Adrenal gland (tissue), 12 donors: ENCODE data around the gene CDH19. TPM values are rescaled to one million over a fixed set of nuclear protein-coding genes. Genes with fewer than 3 reads are reported as not detected.

Experiments
- DNase-seq, 7 donors: peaks; one replicate each; pipeline ENCODE4 v3.0.0-alpha.2; 2019 to 2020
- H3K27ac ChIP-seq, 5 donors: fragments of 200-600 bp; sonication (generic) in 4 of 5; 1 replicate in 3 of 5; 2 replicates in 2 of 5; pipeline versions ENCODE4 v1.5.1 to v1.8.0; 2016 to 2020; ENCODE audit warnings: mild to moderate bottlenecking in 1 of 5
- H3K27me3 ChIP-seq: fragments of 200-600 bp; 2 replicates; pipeline ENCODE4 v1.8.0; 2021
- H3K36me3 ChIP-seq, 2 donors: fragments of 200-600 bp; replicated peaks in 1 of 2; 1 replicate in 1 of 2; 2 replicates in 1 of 2; pipeline versions ENCODE4 v1.5.1 to v1.8.0; 2018 to 2022
- H3K4me1 ChIP-seq, 2 donors: fragments of 200-600 bp; replicated peaks in 1 of 2; 1 replicate in 1 of 2; 2 replicates in 1 of 2; pipeline versions ENCODE4 v1.5.1 to v1.8.0; 2018 to 2021
- H3K4me3 ChIP-seq, 4 donors: fragments of 200-600 bp; sonication (generic) in 3 of 4; one replicate each; pipeline ENCODE4 v1.5.1; 2016 to 2018
- H3K9me3 ChIP-seq, 3 donors: fragments of 200-600 bp; sonication (generic) in 1 of 3; replicated peaks in 1 of 3; 1 replicate in 2 of 3; 2 replicates in 1 of 3; pipeline versions ENCODE4 v1.5.1 to v1.8.0; 2016 to 2021
- POLR2A ChIP-seq, 2 donors: fragments of 450-650 bp; IDR thresholded peaks; one replicate each; pipeline ENCODE4 v1.6.1; 2017; ENCODE audit warnings: antibody characterized with exemption in 2 of 2, mild to moderate bottlenecking in 2 of 2, moderate library complexity in 1 of 2
- WGBS, 4 donors: extraction: QIAGEN DNeasy Blood & Tissue Kit in 2 of 4; methylation state at CpG; one replicate each; pipeline versions ENCODE4 v1.1.5 to v1.1.7; 2013 to 2017; 5-methylcytosine and 5-hydroxymethylcytosine counted together
- intact Hi-C, 2 donors: fragments of 100-400 bp; cut with DNase I; formaldehyde crosslinking; loops; one replicate each; pipeline versions ENCODE4 v1.14.1 to v1.15.0; 2022 to 2023
- polyA plus RNA-seq, 3 donors: library from polyadenylated mRNA; stranded (reverse); fragments of 200-250 nt in 2 of 3; fragments of 350-450 nt in 1 of 3; fragmentation: Illumina TruSeq in 1 of 3; extraction: RNeasy Lipid Tissue Mini Kit (QIAGEN cat#74804) in 1 of 3; gene quantifications; one replicate each; pipeline ENCODE4 v1.2.3, GENCODE V29; 2013 to 2014
- total RNA-seq, 9 donors: library from RNA; depleted of rRNA in 4 of 9; stranded (reverse); fragments of >200 nt in 4 of 9; fragments of 120-200 nt in 1 of 9; fragmentation: NEBNext Ultra II Directional in 1 of 9; extraction: Animal tissue kit (Norgen Biotek cat#: 25700) in 1 of 9; gene quantifications; one replicate each; pipeline versions ENCODE4 v1.1.0 to v1.2.4, GENCODE V29; 2013 to 2023
- TF ChIP-seq, protein P1 (sequence below), 6 experiments: fragments of 450-650 bp in 4 of 6; fragments of 200-600 bp in 2 of 6; sonication (generic) in 1 of 6; IDR thresholded peaks; 1 replicate in 5 of 6; 2 replicates in 1 of 6; pipeline versions ENCODE4 v1.5.1 to v1.8.0; 2016 to 2021; ENCODE audit warnings: antibody characterized with exemption in 6 of 6, mild to moderate bottlenecking in 2 of 6, moderate library complexity in 1 of 6
- donor health status: healthy with polysubstance abuse.
- donor health status: Bipolar disorder and iron deficiency.
- donor health status: DM: yes; HTN: yes; CAD: no.
- donor health status: DM: no; HTN: no; CAD: no.
- donor health status: DM: no; HTN: no; CAD: no.
- donor health status: DM: yes; HTN: yes; CAD: no.

The CDH19 gene
- total and polyA plus RNA-seq, 12 donors: 0.42 to 7.4 (median 5.3) TPM

DNA sequence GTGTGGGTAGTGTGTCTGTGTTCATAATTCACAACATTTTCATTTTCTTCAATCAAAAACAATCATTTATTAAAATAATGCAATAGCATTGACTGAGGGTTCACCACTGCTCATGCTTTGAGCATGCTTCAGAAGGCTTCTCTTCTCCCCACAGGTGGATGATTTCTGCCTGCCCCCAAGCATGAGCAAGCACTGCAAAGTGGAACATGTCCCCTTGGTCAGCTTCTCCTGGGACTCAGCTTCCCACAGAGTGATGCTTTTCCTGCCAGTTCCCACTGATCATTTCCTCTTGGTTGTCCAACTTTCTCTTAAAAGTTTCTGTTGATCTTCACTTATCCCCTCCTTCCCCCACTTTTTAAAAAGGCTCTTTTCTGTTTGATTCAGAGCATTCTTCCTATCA lies 31.5 kb upstream of the CDH19 start:
- Histone ChIP-seq H3K4me3 (no peak overlapping the region), H3K27ac (no peak overlapping the region), H3K27me3 (no peaks in the 10 kb centered on the region), H3K9me3 (no peaks in the 10 kb centered on the region), H3K36me3 (no peaks in the 10 kb centered on the region), H3K4me1 (no peaks in the 10 kb centered on the region)
- no peak for DNase-seq
- TF ChIP-seq, protein P1, sequence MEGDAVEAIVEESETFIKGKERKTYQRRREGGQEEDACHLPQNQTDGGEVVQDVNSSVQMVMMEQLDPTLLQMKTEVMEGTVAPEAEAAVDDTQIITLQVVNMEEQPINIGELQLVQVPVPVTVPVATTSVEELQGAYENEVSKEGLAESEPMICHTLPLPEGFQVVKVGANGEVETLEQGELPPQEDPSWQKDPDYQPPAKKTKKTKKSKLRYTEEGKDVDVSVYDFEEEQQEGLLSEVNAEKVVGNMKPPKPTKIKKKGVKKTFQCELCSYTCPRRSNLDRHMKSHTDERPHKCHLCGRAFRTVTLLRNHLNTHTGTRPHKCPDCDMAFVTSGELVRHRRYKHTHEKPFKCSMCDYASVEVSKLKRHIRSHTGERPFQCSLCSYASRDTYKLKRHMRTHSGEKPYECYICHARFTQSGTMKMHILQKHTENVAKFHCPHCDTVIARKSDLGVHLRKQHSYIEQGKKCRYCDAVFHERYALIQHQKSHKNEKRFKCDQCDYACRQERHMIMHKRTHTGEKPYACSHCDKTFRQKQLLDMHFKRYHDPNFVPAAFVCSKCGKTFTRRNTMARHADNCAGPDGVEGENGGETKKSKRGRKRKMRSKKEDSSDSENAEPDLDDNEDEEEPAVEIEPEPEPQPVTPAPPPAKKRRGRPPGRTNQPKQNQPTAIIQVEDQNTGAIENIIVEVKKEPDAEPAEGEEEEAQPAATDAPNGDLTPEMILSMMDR (IDR thresholded peaks at IDR 0.05): no peak
- no peak for TF ChIP-seq POLR2A (IDR thresholded peaks at IDR 0.05)
- intact Hi-C loops: no loop called here

DNA sequence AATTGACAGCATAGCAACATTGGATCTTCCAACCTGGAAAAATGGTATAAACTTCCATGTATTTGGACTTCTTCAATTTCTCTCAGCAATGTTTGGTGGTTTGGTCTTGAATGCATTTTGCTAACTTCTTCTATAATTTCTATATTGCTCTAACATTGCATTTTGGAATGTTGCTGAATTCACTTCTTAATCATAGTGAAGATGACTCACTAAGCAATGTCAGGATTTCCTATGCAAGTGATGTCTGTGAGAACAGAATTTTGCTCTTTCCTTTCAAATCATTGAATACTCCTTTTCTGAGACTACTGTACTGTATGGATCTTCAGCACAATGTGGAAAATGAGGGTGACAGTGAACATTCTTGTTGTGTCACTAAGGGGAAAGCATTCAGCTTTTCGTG lies 28.9 kb upstream of the CDH19 start:
- Histone ChIP-seq H3K4me1 (no peaks in the 10 kb centered on the region), H3K4me3 (no peak overlapping the region), H3K27ac (no peak overlapping the region), H3K36me3 (no peaks in the 10 kb centered on the region), H3K9me3 (no peaks in the 10 kb centered on the region), H3K27me3 (no peaks in the 10 kb centered on the region)
- no peak for DNase-seq
- TF ChIP-seq, protein P1 (IDR thresholded peaks at IDR 0.05): no peak
- WGBS, 4 donors: 83 to 90% (median 89%) methylated on average over 1 of the region's 1 CpG
- intact Hi-C loops: no loop called here

DNA sequence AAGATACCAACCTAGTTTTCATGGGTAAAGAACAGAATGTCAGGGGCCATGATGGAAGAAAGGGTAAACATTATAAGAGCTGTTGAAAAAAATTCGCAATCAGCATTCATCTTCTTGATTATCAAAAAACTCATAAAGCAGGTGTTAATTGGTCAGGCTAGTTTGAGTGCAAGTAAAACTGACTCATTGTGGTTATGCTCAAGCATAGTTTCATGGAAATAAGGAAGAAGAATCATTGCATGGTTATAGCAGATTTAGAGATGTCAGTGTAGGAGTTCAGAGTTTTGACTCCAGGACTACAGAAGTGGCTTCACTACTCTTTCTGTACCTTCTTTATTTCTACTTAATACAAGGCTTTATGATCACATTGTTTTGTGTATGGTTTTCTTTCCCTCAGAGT lies 26.9 kb upstream of the CDH19 start:
- Histone ChIP-seq H3K27me3 (no peaks in the 10 kb centered on the region), H3K27ac (no peak overlapping the region), H3K4me1 (no peaks in the 10 kb centered on the region), H3K4me3 (no peak overlapping the region), H3K36me3 (no peaks in the 10 kb centered on the region), H3K9me3 (no peaks in the 10 kb centered on the region)
- 59 to 92% (median 62%) methylated on average over 1 of the region's 1 CpG for WGBS, 4 donors
- no peak for DNase-seq
- intact Hi-C loops: no loop called here
- TF ChIP-seq, protein P1 (IDR thresholded peaks at IDR 0.05): no peak
- no peak for TF ChIP-seq POLR2A (IDR thresholded peaks at IDR 0.05)

DNA sequence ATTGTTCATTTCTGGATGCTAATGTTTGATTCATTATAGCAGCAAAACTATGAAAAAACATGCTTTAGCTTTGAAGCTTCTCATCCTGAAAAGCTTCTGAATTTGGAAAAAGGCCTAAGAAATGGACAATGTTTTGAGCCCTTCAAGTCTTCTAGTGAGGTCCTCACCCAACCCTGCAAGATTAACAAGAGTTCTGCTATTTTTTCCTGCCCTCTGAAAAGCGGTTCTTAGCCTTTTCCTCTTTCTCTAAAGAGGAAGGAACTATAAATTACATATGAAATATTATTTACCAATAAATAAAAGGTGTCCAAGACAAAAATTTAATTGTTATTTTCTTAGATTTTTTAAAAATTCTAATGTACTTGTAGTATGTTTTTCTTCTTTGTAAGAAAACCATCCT lies 19.9 kb upstream of the CDH19 start:
- TF ChIP-seq POLR2A (IDR thresholded peaks at IDR 0.05): no peak
- TF ChIP-seq, protein P1 (IDR thresholded peaks at IDR 0.05): no peak
- 58 to 71% (median 62%) methylated on average over 1 of the region's 1 CpG for WGBS, 4 donors
- intact Hi-C loops: no loop called here
- Histone ChIP-seq H3K9me3 (peaks cover 0 to 3% (median 0%) of the 10 kb centered on the region in 3 donors), H3K4me1 (no peaks in the 10 kb centered on the region), H3K4me3 (no peak overlapping the region), H3K36me3 (no peaks in the 10 kb centered on the region), H3K27ac (no peak overlapping the region), H3K27me3 (no peaks in the 10 kb centered on the region)
- no peak for DNase-seq
